BJ (cell line): ENCODE measurements around the gene BPIFA3. TPM values are rescaled to one million over a fixed set of nuclear protein-coding genes. Genes with fewer than 3 reads are reported as not detected.

Experiments
- CTCF ChIA-PET: fragments of 350-600 bp; formaldehyde crosslinking; extraction: SDS; loops from one replicate; lab custom pipeline; 2021; ENCODE audit warnings: antibody characterized with exemption, inconsistent platforms; lab: Yijun Ruan, JAX
- POLR2A ChIA-PET: fragments of 300-600 bp; sonication (Branson Sonifier 250); formaldehyde crosslinking; extraction: SDS; loops from one replicate; lab custom pipeline; 2021; ENCODE audit warnings: antibody characterized with exemption; lab: Charles Lee
- DNase-seq: peaks from one replicate; pipeline ENCODE4 v3.0.0-alpha.2; 2011; ENCODE audit warnings: low read depth
- H3K27me3 ChIP-seq: 2 replicates; pipeline ENCODE4 v1.6.0; 2011; ENCODE audit warnings: low read length; ENCODE audit not compliant: control insufficient read depth, insufficient read depth
- H3K36me3 ChIP-seq: 2 replicates; pipeline ENCODE4 v1.5.1; 2011; ENCODE audit warnings: low read length; ENCODE audit not compliant: control insufficient read depth, insufficient read depth
- H3K4me3 ChIP-seq: 2 replicates; pipeline ENCODE4 v1.5.1; 2011; ENCODE audit warnings: low read depth, mild to moderate bottlenecking, control low read depth, low read length
- CTCF ChIP-seq: IDR thresholded peaks from 2 replicates; pipeline ENCODE4 v1.5.1; 2011; ENCODE audit warnings: low read depth, mild to moderate bottlenecking, control low read depth, inconsistent platforms, low read length, moderate library complexity; ENCODE audit not compliant: insufficient read depth
- polyA plus RNA-seq: library from polyadenylated mRNA; depleted of rRNA; stranded (reverse); fragments of >200 nt; gene quantifications from 2 replicates; pipeline ENCODE4 v1.2.3, GENCODE V29; 2011

The BPIFA3 gene
- polyA plus RNA-seq, 1 experiment = not detected

- TF ChIP-seq CTCF = no peak
- POLR2A ChIA-PET = interaction anchor here (0.5 kb wide), 1 partner anchor 307 kb away, joined by 4 read pairs; no protein-coding TSS in a partner anchor
- DNase-seq = no peak
- H3K4me3 ChIP-seq = no peak overlapping the region
- CTCF ChIA-PET = interaction anchor here (1.1 kb wide), 1 partner anchor 10 kb away, joined by 3 read pairs; no protein-coding TSS in a partner anchor
- no peaks in the 10 kb centered on the region for H3K27me3 ChIP-seq
- H3K36me3 ChIP-seq = no peaks in the 10 kb centered on the region
These were observed 35.3 kb downstream of the BPIFA3 start for GRCh38 chr20:33252460-33252859.

- no peaks in the 10 kb centered on the region for H3K27me3 ChIP-seq
- no peak overlapping the region for H3K4me3 ChIP-seq
- no peak for TF ChIP-seq CTCF
- ChIA-PET CTCF (no interaction called here), POLR2A (no interaction called here)
- no peaks in the 10 kb centered on the region for H3K36me3 ChIP-seq
- no peak for DNase-seq
These were observed 37.9 kb downstream of the BPIFA3 start for GRCh38 chr20:33255005-33255404.

GRCh38 chr20:33257237-33257636, 40.1 kb downstream of the BPIFA3 start:
- no peak for DNase-seq
- POLR2A ChIA-PET = no interaction called here
- TF ChIP-seq CTCF = no peak
- H3K27me3 ChIP-seq = no peaks in the 10 kb centered on the region; the same call in 1 of the 2 replicates
- CTCF ChIA-PET = no interaction called here
- no peaks in the 10 kb centered on the region for H3K36me3 ChIP-seq
- H3K4me3 ChIP-seq = no peak overlapping the region

GRCh38 chr20:33259371-33259770, 42.2 kb downstream of the BPIFA3 start:
- ChIA-PET POLR2A (no interaction called here), CTCF (interaction anchor here (0.6 kb wide), 1 partner anchor 40 kb away, joined by 3 read pairs; no protein-coding TSS in a partner anchor)

GRCh38 chr20:33261465-33261864, 44.3 kb downstream of the BPIFA3 start:
- Histone ChIP-seq H3K27me3 (no peaks in the 10 kb centered on the region; the same call in 1 of the 2 replicates), H3K36me3 (no peaks in the 10 kb centered on the region), H3K4me3 (no peak overlapping the region)
- no peak for TF ChIP-seq CTCF
- no peak for DNase-seq
- ChIA-PET POLR2A (no interaction called here), CTCF (interaction anchor here (1.5 kb wide), 1 partner anchor 10 kb away, joined by 7 read pairs; no protein-coding TSS in a partner anchor)

More at GRCh38 chr20:33259371-33259770, 42.2 kb downstream of the BPIFA3 start:
- Histone ChIP-seq H3K4me3 (no peak overlapping the region), H3K27me3 (no peaks in the 10 kb centered on the region; the same call in 1 of the 2 replicates), H3K36me3 (no peaks in the 10 kb centered on the region)
- TF ChIP-seq CTCF = no peak
- DNase-seq = no peak
